ENCODE data around the gene CDKN1B. TPM values are rescaled to one million over a fixed set of nuclear protein-coding genes. Genes with fewer than 3 reads are reported as not detected.

The CDKN1B gene
- total RNA-seq, 1 donor from 2014 or later = 36.3 TPM

DNA sequence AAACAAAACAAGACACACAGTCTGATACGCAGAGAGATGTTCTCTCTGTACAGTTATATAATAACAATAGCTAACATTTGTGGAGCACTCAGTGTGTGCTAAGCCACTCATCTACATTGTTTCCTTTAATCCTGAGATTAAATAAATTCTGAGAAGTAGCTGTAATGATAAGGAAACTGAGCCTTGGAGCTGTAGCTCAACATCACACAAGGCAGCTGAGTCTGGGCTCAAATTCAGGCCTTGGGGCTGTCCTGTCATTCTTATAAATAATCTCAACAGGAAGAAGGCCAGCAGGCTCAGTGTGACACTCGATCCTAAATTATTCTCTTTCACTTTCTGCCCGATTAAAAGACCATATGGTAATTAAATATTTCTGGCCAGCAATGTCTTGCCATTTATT is 24.5 kb downstream of the CDKN1B start:
- Histone ChIP-seq H3K36me3 (no peaks in the 10 kb centered on the region), H3K4me1 (peaks cover 19% of the 10 kb centered on the region), H3K4me3 (peak overlapping the region; percentile 13), H3K27me3 (ENCODE audit: low read depth) (no peaks in the 10 kb centered on the region), H3K9me3 (replicated peaks) (no peaks in the 10 kb centered on the region), H3K27ac (replicated peaks) (peak overlapping the region; percentile 71)
- DNase-seq = no peak
- intact Hi-C loops (cut with micrococcal nuclease) = no loop called here
- TF ChIP-seq, protein P1, sequence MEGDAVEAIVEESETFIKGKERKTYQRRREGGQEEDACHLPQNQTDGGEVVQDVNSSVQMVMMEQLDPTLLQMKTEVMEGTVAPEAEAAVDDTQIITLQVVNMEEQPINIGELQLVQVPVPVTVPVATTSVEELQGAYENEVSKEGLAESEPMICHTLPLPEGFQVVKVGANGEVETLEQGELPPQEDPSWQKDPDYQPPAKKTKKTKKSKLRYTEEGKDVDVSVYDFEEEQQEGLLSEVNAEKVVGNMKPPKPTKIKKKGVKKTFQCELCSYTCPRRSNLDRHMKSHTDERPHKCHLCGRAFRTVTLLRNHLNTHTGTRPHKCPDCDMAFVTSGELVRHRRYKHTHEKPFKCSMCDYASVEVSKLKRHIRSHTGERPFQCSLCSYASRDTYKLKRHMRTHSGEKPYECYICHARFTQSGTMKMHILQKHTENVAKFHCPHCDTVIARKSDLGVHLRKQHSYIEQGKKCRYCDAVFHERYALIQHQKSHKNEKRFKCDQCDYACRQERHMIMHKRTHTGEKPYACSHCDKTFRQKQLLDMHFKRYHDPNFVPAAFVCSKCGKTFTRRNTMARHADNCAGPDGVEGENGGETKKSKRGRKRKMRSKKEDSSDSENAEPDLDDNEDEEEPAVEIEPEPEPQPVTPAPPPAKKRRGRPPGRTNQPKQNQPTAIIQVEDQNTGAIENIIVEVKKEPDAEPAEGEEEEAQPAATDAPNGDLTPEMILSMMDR (IDR thresholded peaks at IDR 0.05; ENCODE audit: borderline replicate concordance) = no peak

DNA sequence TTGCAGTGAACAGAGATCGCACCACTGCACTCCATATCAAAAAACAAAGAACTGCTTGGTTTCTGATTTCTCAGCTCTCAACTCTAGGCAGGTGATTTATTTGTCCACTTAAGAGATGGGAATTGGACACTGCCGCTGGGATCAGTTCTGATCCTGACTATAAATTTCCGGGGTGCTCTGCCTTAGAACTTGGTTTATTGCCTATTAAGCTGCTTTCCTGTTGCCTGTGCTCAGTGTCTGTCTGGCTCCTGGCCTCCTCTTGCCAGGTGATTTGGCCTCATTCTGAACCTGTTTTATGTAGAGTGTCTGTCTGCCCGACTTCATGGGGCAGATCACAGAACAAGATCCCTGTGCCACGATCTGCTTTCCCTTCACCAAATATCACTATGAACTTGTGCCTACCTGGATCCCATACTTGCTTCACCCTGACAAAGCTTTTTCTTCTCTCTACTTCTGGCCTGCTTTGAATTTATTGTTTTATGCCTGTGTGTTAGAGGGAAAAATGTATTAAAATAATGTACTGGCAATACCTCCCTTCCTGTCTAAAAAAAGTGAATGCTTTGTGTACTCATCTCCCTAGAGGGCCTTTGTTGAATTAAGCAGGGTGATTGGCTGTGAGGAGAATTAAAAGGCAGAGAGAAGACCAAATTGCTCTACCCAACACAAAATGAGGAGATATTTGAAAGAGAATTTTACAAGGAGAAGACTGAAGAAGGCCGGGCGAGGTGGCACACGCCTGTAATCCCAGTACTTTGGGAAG is 27.6 kb downstream of the CDKN1B start:
- no peaks in the 10 kb centered on the region for H3K36me3 ChIP-seq
- TF ChIP-seq, protein P1 (IDR thresholded peaks at IDR 0.05; ENCODE audit: borderline replicate concordance) = no peak
- H3K9me3 ChIP-seq (replicated peaks) = no peaks in the 10 kb centered on the region
- DNase-seq = no peak
- H3K27me3 ChIP-seq (ENCODE audit: low read depth) = no peaks in the 10 kb centered on the region
- intact Hi-C loops (cut with micrococcal nuclease) = no loop called here
- peak overlapping the region; percentile 60 for H3K27ac ChIP-seq (replicated peaks)
- peaks cover 11% of the 10 kb centered on the region for H3K4me1 ChIP-seq
- no peak overlapping the region for H3K4me3 ChIP-seq

DNA sequence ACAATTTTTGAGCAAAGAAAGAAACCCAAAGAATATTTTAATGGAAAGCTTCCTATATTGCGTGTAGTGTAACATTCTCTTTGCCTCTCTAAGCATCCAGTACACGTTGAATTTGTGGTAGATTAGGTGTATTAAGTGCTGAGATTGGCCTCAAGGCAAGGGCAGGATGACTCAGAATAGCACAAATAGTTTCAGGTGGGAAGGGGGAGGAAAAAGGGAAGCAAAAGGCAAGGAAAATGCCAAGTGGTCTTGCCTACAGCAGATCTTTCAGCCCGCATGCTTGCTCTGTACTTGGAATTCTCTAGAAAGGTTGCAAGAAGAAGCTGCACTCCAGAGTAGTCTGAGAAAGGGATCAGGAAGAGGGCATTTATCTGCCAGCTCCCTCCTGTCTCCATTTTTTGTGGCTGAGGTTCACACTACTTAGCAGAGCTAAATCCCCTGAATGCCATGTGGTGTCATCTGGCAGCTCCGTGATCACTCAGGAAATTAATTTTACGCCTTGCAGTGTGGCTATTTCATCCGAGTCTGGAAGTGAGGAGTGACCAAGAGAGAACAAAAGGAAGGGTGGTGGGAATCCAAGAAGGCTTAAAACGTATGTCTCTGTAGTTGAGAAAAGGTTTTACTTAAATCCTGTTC is 28.5 kb downstream of the CDKN1B start:
- Histone ChIP-seq H3K4me1 (peaks cover 11% of the 10 kb centered on the region), H3K4me3 (no peak overlapping the region), H3K27ac (replicated peaks) (peak overlapping the region; percentile 60), H3K36me3 (no peaks in the 10 kb centered on the region), H3K27me3 (ENCODE audit: low read depth) (no peaks in the 10 kb centered on the region), H3K9me3 (replicated peaks) (no peaks in the 10 kb centered on the region)
- intact Hi-C loops (cut with micrococcal nuclease) = no loop called here
- TF ChIP-seq, protein P1 (IDR thresholded peaks at IDR 0.05; ENCODE audit: borderline replicate concordance) = no peak
- DNase-seq = no peak

DNA sequence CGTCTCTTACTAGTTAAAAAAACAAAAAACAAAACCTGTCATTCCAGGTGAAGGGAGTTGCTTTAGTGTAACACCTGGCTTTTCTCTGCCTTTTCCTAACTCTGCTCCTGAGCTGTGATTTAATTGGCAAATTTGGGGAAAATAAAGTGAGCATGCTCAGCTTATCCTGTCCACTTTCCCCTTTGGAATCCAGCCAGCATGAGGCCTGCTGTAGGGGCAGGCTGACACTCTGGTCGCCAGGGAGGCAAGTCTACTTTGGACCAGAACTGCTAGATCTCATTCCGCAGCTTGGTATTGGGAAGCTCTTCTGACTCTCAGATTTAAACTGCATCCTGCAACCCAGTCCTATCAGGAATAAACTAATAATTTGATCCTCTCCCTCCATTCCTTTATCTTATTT is 30.1 kb downstream of the CDKN1B start:
- no peaks in the 10 kb centered on the region for H3K9me3 ChIP-seq (replicated peaks)
- no peak overlapping the region for H3K4me3 ChIP-seq
- intact Hi-C loops (cut with micrococcal nuclease) = no loop called here
- no peaks in the 10 kb centered on the region for H3K27me3 ChIP-seq (ENCODE audit: low read depth)
- no peak for DNase-seq
- TF ChIP-seq, protein P1 (IDR thresholded peaks at IDR 0.05; ENCODE audit: borderline replicate concordance) = no peak
- no peaks in the 10 kb centered on the region for H3K4me1 ChIP-seq
- no peaks in the 10 kb centered on the region for H3K36me3 ChIP-seq
- H3K27ac ChIP-seq (replicated peaks) = no peak overlapping the region

DNA sequence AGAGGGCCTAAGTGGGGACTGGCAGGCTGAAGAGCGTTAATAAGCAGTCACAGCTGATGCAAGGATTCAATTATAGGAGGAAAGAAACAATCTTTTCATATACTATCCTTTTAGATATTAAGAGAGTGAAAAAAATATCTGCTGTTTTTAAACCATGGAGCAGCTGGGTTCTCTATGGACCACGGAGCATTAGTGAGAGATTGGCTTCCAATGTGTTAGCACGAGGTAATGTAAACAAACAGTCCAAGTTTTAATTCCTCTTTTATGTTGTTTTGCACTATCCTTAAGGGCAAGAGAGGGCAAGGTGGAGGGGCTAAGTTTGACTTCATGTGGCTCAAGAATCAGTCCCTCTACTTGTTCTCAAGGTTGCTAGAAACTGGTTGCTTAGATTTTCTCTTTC is 30.9 kb downstream of the CDKN1B start:
- intact Hi-C loops (cut with micrococcal nuclease) = no loop called here
- Histone ChIP-seq H3K9me3 (replicated peaks) (no peaks in the 10 kb centered on the region), H3K36me3 (no peaks in the 10 kb centered on the region), H3K27ac (replicated peaks) (no peak overlapping the region), H3K27me3 (ENCODE audit: low read depth) (no peaks in the 10 kb centered on the region), H3K4me1 (no peaks in the 10 kb centered on the region), H3K4me3 (no peak overlapping the region)
- TF ChIP-seq, protein P1 (IDR thresholded peaks at IDR 0.05; ENCODE audit: borderline replicate concordance) = no peak
- no peak for DNase-seq
